Heart right ventricle (tissue), 16 donors: Measurements from ENCODE around the gene KRT82. TPM values are rescaled to one million over a fixed set of nuclear protein-coding genes. Genes with fewer than 3 reads are reported as not detected.
A peak's percentile ranks its signal among the peaks of the same experiment; 100 is the strongest.

Source experiments
- ATAC-seq, 8 donors: fragments of 200-7000 bp; cut with Tn5 transposase; one replicate each; pipeline ENCODE4 v1.9.1; 2020; ENCODE audit warnings: mild to moderate bottlenecking in 8 of 8, moderate library complexity in 8 of 8, moderate number of reproducible peaks in 1 of 8
- DNase-seq, 2 donors: peaks; one replicate each; pipeline ENCODE4 v3.0.0-alpha.2; 2020
- H3K27ac ChIP-seq, 10 donors: fragments of 200-600 bp; sonication (generic) in 2 of 10; one replicate each; pipeline versions ENCODE4 v1.5.0 to v1.8.0; 2020 to 2022; ENCODE audit warnings: mild to moderate bottlenecking in 3 of 10
- H3K27me3 ChIP-seq, 7 donors: fragments of 200-600 bp; one replicate each; pipeline ENCODE4 v1.8.0; 2021 to 2022; ENCODE audit warnings: mild to moderate bottlenecking in 2 of 7
- H3K36me3 ChIP-seq, 9 donors: fragments of 200-600 bp; sonication (generic) in 1 of 9; one replicate each; pipeline versions ENCODE4 v1.5.0 to v1.8.0; 2020 to 2022; ENCODE audit warnings: mild to moderate bottlenecking in 2 of 9
- H3K4me1 ChIP-seq, 9 donors: fragments of 200-600 bp; sonication (generic) in 1 of 9; one replicate each; pipeline versions ENCODE4 v1.5.0 to v1.8.0; 2020 to 2022; ENCODE audit warnings: mild to moderate bottlenecking in 4 of 9
- H3K4me3 ChIP-seq, 10 donors: fragments of 200-600 bp; sonication (generic) in 2 of 10; one replicate each; pipeline versions ENCODE4 v1.5.0 to v1.8.0; 2020 to 2022; ENCODE audit warnings: mild to moderate bottlenecking in 7 of 10, moderate library complexity in 2 of 10
- H3K9me3 ChIP-seq, 11 donors: fragments of 200-600 bp in 10 of 11; sonication (generic) in 2 of 11; one replicate each; pipeline versions ENCODE4 v1.5.0 to v1.8.0; 2013 to 2022; ENCODE audit warnings: mild to moderate bottlenecking in 2 of 11, control low read depth in 1 of 11, moderate library complexity in 1 of 11
- WGBS, 2 donors: extraction: QIAGEN DNeasy Blood & Tissue Kit; methylation state at CpG; one replicate each; pipeline ENCODE4 v1.1.7; 2013; ENCODE audit warnings: inconsistent platforms in 1 of 2; 5-methylcytosine and 5-hydroxymethylcytosine counted together
- intact Hi-C, 10 donors: fragments of 100-400 bp; cut with DNase I; formaldehyde crosslinking; loops; one replicate each; pipeline versions ENCODE4 v1.11.1 to v1.14.2; 2022
- polyA plus RNA-seq, 2 donors: library from polyadenylated mRNA; stranded (reverse); fragments of 200-250 nt; gene quantifications; one replicate each; pipeline ENCODE4 v1.2.3, GENCODE V29; 2013
- total RNA-seq, 10 donors: library from RNA; stranded (reverse); fragmentation: NEBNext Ultra II Directional in 3 of 10; extraction: Animal tissue kit (Norgen Biotek cat#: 25700) in 3 of 10; gene quantifications; one replicate each; pipeline versions ENCODE4 v1.2.1 to v1.2.4, GENCODE V29; 2021 to 2023
- TF ChIP-seq, protein P1 (sequence below), 9 donors: fragments of 200-600 bp; sonication (generic) in 2 of 9; IDR thresholded peaks; one replicate each; pipeline versions ENCODE4 v1.5.0 to v1.8.0; 2021 to 2022; ENCODE audit warnings: antibody characterized with exemption in 9 of 9, mild to moderate bottlenecking in 5 of 9, moderate library complexity in 1 of 9
- donor health status: Arrhythmogenic right ventricular cardiomyopathy.
- donor health status: ischemic (EF 13 %, LVEDD 7.1; RV severe dilation, severe dysfunction).
- donor health status: healthy with polysubstance abuse.
- donor health status: DM: no; HTN: yes; CAD: no.
- donor health status: DM: no; HTN: no; CAD: no.
- donor health status: ischemic (EF 25% LVEDD 6.9; RV normal size, moderate dysfunction).
- donor health status: ischemic (EF 25% LVEDD 5.7; RV mildly dilated, moderate dysfunction).
- donor health status: healthy.
- donor health status: DM: yes; HTN: yes; CAD: no.
- donor health status: Ischemic cardiomyopathy.
- donor health status: ischemic (EF 35%, LVEDD 5.7; RV mildly dilated, moderate dysfunction).
- donor health status: nonischemic (EF 11% LVEDD 7.7; RV severe dilation, severe dysfunction).
- donor health status: DM: yes; HTN: yes; CAD: no.
- donor health status: PGD.
- donor health status: ischemic (EF 29% LVEDD 5.4; RV normal size, mild dysfunction).
- donor health status: nonischemic (EF 23%, LVEDD 6.1; RV moderate dilation, normal function).

The KRT82 gene
- total and polyA plus RNA-seq, 12 donors, result not detected

DNA sequence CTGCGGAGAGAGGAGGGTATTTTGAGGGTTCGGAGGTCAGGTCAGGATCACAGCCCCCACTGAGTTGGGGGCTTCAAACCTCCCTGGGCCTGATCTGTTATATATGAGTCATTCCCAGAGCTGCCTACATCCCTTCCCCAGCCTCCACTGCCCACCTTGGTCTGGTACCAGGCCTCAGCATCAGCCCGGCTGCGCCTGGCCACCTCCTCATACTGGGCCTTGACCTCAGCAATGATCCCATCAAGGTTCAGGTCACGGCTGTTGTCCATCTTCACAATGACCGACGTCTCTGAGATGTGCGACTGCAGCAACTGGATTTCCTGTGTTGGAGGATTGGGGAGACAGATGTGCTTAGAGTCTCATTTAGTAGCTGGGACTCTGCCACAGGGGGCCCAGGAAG lies 24.9 kb downstream of the KRT82 start:
- 86 to 88% methylated on average over 8 of the region's 8 CpGs for WGBS, 2 donors
- intact Hi-C loops, result loop anchor here in 1 of 10 donors (10.0 kb wide), 1 partner anchor 114 kb away; the partner anchor contains the start of gene KRT6A
- Histone ChIP-seq H3K27me3 (peaks cover 0 to 23% (median 7%) of the 10 kb centered on the region in 7 donors), H3K4me3 (no peak overlapping the region), H3K4me1 (no peaks in the 10 kb centered on the region), H3K27ac (no peak overlapping the region), H3K36me3 (no peaks in the 10 kb centered on the region), H3K9me3 (no peaks in the 10 kb centered on the region)
- no peak for DNase-seq
- TF ChIP-seq, protein P1, sequence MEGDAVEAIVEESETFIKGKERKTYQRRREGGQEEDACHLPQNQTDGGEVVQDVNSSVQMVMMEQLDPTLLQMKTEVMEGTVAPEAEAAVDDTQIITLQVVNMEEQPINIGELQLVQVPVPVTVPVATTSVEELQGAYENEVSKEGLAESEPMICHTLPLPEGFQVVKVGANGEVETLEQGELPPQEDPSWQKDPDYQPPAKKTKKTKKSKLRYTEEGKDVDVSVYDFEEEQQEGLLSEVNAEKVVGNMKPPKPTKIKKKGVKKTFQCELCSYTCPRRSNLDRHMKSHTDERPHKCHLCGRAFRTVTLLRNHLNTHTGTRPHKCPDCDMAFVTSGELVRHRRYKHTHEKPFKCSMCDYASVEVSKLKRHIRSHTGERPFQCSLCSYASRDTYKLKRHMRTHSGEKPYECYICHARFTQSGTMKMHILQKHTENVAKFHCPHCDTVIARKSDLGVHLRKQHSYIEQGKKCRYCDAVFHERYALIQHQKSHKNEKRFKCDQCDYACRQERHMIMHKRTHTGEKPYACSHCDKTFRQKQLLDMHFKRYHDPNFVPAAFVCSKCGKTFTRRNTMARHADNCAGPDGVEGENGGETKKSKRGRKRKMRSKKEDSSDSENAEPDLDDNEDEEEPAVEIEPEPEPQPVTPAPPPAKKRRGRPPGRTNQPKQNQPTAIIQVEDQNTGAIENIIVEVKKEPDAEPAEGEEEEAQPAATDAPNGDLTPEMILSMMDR (IDR thresholded peaks at IDR 0.05), result no peak
- ATAC-seq, result no peak

DNA sequence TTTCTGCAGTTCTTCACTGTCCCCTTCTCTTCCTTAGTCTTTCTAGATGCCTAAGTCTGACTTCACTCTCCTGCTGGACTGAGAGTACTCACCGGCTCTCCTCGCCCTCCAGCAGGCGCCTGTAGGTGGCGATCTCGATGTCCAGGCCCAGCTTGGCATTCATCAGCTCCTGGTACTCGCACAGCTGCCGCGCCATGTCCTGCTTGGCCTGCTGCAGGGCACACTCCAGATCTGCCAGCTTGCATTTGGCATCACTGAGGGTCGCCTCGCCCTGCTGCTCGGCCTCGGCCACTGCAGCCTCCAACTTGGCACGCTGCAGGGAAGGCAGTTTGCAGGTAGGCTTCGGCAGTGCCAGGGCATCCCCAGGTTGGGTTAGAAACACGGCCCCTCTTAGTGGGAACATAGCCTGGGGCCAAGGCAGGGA lies 25.9 kb downstream of the KRT82 start:
- intact Hi-C loops, result loop anchor here in 1 of 10 donors (10.0 kb wide), 1 partner anchor 115 kb away; the partner anchor contains the start of gene KRT6A
- Histone ChIP-seq H3K4me1 (no peaks in the 10 kb centered on the region), H3K27ac (no peak overlapping the region), H3K9me3 (no peaks in the 10 kb centered on the region), H3K4me3 (no peak overlapping the region), H3K36me3 (no peaks in the 10 kb centered on the region), H3K27me3 (peaks cover 0 to 23% (median 7%) of the 10 kb centered on the region in 7 donors)
- TF ChIP-seq, protein P1 (IDR thresholded peaks at IDR 0.05), result peak in 8 of 9 donors; percentile 13 to 56 (median 47)
- DNase-seq, result peak in 1 of 2 donors; percentile 37
- ATAC-seq, result peak in 4 of 8 donors; percentile 28 to 59 (median 48)
- 56 to 57% methylated on average over 15 of the region's 15 CpGs for WGBS, 2 donors

DNA sequence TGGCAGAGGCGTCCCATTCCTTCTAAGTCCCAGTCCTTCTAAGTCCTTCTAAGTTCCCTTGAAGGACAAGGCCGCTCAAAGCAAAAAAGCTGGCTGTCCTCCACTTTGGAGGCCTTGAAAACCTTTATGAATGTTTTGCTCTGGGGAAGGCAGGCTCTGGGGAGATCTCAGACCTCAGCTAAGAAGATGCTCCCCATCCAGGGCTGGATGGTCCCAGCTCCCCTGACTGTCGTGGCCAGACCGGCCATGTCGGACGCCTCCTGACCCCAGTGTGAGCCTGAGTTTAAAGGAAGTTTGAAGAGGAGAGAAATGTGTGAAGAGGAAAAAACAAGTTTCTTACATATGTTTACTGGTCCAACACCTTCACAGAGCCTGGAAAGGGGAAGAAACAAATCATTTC lies 26.6 kb downstream of the KRT82 start:
- H3K4me3 ChIP-seq, result no peak overlapping the region
- WGBS, 2 donors, result 86 to 89% methylated on average over 6 of the region's 6 CpGs
- TF ChIP-seq, protein P1 (IDR thresholded peaks at IDR 0.05), result no peak
- peaks cover 0 to 23% (median 7%) of the 10 kb centered on the region in 7 donors for H3K27me3 ChIP-seq
- no peak for DNase-seq
- H3K4me1 ChIP-seq, result no peaks in the 10 kb centered on the region
- no peaks in the 10 kb centered on the region for H3K9me3 ChIP-seq
- H3K36me3 ChIP-seq, result no peaks in the 10 kb centered on the region
- no peak overlapping the region for H3K27ac ChIP-seq
- intact Hi-C loops, result loop anchor here in 6 of 10 donors (5.0 to 10.0 kb wide), 6 partner anchors 125 to 605 kb away; no protein-coding TSS in a partner anchor
- no peak for ATAC-seq

DNA sequence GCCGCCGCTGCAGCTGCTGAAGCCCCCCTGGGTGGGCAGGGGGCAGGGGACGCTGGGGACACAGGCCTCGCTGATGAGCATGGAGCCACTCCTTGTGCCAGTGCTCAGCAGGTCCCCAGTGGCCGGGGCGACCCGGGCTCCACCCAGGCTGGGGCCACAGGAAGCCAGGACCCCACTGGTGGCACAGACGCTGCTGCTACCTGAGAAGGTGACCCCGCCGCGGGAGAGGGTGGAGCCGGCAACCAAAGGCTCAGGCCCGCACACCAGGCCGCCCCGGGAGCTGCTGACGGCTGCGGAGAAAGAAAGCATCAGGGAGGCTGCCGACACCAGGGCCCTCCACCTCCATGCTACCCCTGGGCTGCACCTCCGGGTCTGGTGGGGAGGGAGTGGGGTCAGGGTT lies 28.0 kb downstream of the KRT82 start:
- TF ChIP-seq, protein P1 (IDR thresholded peaks at IDR 0.05), result no peak
- H3K27me3 ChIP-seq, result peaks cover 0 to 23% (median 7%) of the 10 kb centered on the region in 7 donors
- WGBS, 2 donors, result 68 to 70% methylated on average over 19 of the region's 19 CpGs
- peaks cover 0 to 7% (median 0%) of the 10 kb centered on the region in 11 donors for H3K9me3 ChIP-seq
- intact Hi-C loops, result loop anchor here in 6 of 10 donors (5.0 to 10.0 kb wide), 6 partner anchors 127 to 607 kb away; no protein-coding TSS in a partner anchor
- ATAC-seq (peak in 1 of 8 donors; percentile 43), DNase-seq (no peak)
- H3K4me1 ChIP-seq, result no peaks in the 10 kb centered on the region
- H3K27ac ChIP-seq, result no peak overlapping the region
- H3K36me3 ChIP-seq, result no peaks in the 10 kb centered on the region
- no peak overlapping the region for H3K4me3 ChIP-seq
